ENCODE data around the gene FGF12.

Gene FGF12

GRCh38 chr3:192408647-192409200, 318.6 kb downstream of the FGF12 start:
- no peak for DNase-seq

GRCh38 chr3:192408007-192408646, 319.2 kb downstream of the FGF12 start:
- no peak for DNase-seq

GRCh38 chr3:192399767-192400166, 327.6 kb downstream of the FGF12 start:
- DNase-seq = no peak

GRCh38 chr3:192397012-192397411, 330.3 kb downstream of the FGF12 start:
- DNase-seq = no peak

GRCh38 chr3:192395506-192395905, 331.8 kb downstream of the FGF12 start:
- DNase-seq = no peak

GRCh38 chr3:192392986-192393385, 334.4 kb downstream of the FGF12 start:
- no peak for DNase-seq

- DNase-seq = no peak
Observed at GRCh38 chr3:192382861-192383260, 344.5 kb downstream of the FGF12 start.

GRCh38 chr3:192373586-192373985, 353.8 kb downstream of the FGF12 start:
- no peak for DNase-seq

- DNase-seq = no peak
Observed at GRCh38 chr3:192373032-192373431, 354.3 kb downstream of the FGF12 start.

GRCh38 chr3:192372616-192373015, 354.7 kb downstream of the FGF12 start:
- no peak for DNase-seq

GRCh38 chr3:192371870-192372400, 355.4 kb downstream of the FGF12 start:
- DNase-seq = no peak

- DNase-seq = no peak
Observed at GRCh38 chr3:192367616-192368015, 359.7 kb downstream of the FGF12 start.

- no peak for DNase-seq
Observed at GRCh38 chr3:192366916-192367315, 360.4 kb downstream of the FGF12 start.

- DNase-seq = no peak
Observed at GRCh38 chr3:192365571-192365970, 361.8 kb downstream of the FGF12 start.

GRCh38 chr3:192364316-192364715, 363.0 kb downstream of the FGF12 start:
- no peak for DNase-seq

GRCh38 chr3:192354687-192355086, 372.7 kb downstream of the FGF12 start:
- no peak for DNase-seq

- no peak for DNase-seq
Observed at GRCh38 chr3:192352142-192352541, 375.2 kb downstream of the FGF12 start.

GRCh38 chr3:192351441-192351840, 375.9 kb downstream of the FGF12 start:
- DNase-seq = no peak

GRCh38 chr3:192340031-192340430, 387.3 kb downstream of the FGF12 start:
- no peak for DNase-seq

- no peak for DNase-seq
Observed at GRCh38 chr3:192339214-192339613, 388.1 kb downstream of the FGF12 start.

GRCh38 chr3:192336286-192336685, 391.1 kb downstream of the FGF12 start:
- DNase-seq = no peak

- no peak for DNase-seq
Observed at GRCh38 chr3:192332386-192333291, 394.7 kb downstream of the FGF12 start.

- no peak for DNase-seq
Observed at GRCh38 chr3:192331749-192332385, 395.5 kb downstream of the FGF12 start.

All from KG1 (cell line).